ENCODE measurements around the gene EML1.

Gene EML1

GRCh38 chr14:99831303-99831702 is 38.1 kb downstream of the EML1 start:
- DNase-seq (ENCODE audit: low read depth), result no peak

GRCh38 chr14:99831903-99832685 is 38.9 kb downstream of the EML1 start:
- no peak for DNase-seq (ENCODE audit: low read depth)

GRCh38 chr14:99837822-99838221 is 44.6 kb downstream of the EML1 start:
- no peak for DNase-seq (ENCODE audit: low read depth)

- DNase-seq (ENCODE audit: low read depth), result no peak
Measured at GRCh38 chr14:99838639-99839134, 45.5 kb downstream of the EML1 start.

GRCh38 chr14:99839696-99840095 is 46.5 kb downstream of the EML1 start:
- no peak for DNase-seq (ENCODE audit: low read depth)

- DNase-seq (ENCODE audit: low read depth), result no peak
Measured at GRCh38 chr14:99840265-99840664, 47.1 kb downstream of the EML1 start.

- no peak for DNase-seq (ENCODE audit: low read depth)
Measured at GRCh38 chr14:99840774-99841305, 47.6 kb downstream of the EML1 start.

GRCh38 chr14:99841436-99842071 is 48.3 kb downstream of the EML1 start:
- DNase-seq (ENCODE audit: low read depth), result no peak

GRCh38 chr14:99842141-99842540 is 48.9 kb downstream of the EML1 start:
- no peak for DNase-seq (ENCODE audit: low read depth)

- no peak for DNase-seq (ENCODE audit: low read depth)
Measured at GRCh38 chr14:99846808-99847207, 53.6 kb downstream of the EML1 start.

GRCh38 chr14:99850709-99851108 is 57.5 kb downstream of the EML1 start:
- no peak for DNase-seq (ENCODE audit: low read depth)

GRCh38 chr14:99852578-99852977 is 59.4 kb downstream of the EML1 start:
- DNase-seq (ENCODE audit: low read depth), result no peak

GRCh38 chr14:99853206-99853605 is 60.0 kb downstream of the EML1 start:
- DNase-seq (ENCODE audit: low read depth), result no peak

- DNase-seq (ENCODE audit: low read depth), result no peak
Measured at GRCh38 chr14:99854831-99855230, 61.6 kb downstream of the EML1 start.

GRCh38 chr14:99855271-99855670 is 62.1 kb downstream of the EML1 start:
- no peak for DNase-seq (ENCODE audit: low read depth)

- no peak for DNase-seq (ENCODE audit: low read depth)
Measured at GRCh38 chr14:99857551-99857950, 64.3 kb downstream of the EML1 start.

- DNase-seq (ENCODE audit: low read depth), result no peak
Measured at GRCh38 chr14:99860219-99860618, 67.0 kb downstream of the EML1 start.

GRCh38 chr14:99862136-99862535 is 68.9 kb downstream of the EML1 start:
- DNase-seq (ENCODE audit: low read depth), result no peak

GRCh38 chr14:99863059-99863458 is 69.8 kb downstream of the EML1 start:
- DNase-seq (ENCODE audit: low read depth), result no peak

- no peak for DNase-seq (ENCODE audit: low read depth)
Measured at GRCh38 chr14:99865408-99865807, 72.2 kb downstream of the EML1 start.

- DNase-seq (ENCODE audit: low read depth), result no peak
Measured at GRCh38 chr14:99870617-99871016, 77.4 kb downstream of the EML1 start.

GRCh38 chr14:99871771-99872170 is 78.6 kb downstream of the EML1 start:
- no peak for DNase-seq (ENCODE audit: low read depth)

- DNase-seq (ENCODE audit: low read depth), result no peak
Measured at GRCh38 chr14:99872786-99873440, 79.7 kb downstream of the EML1 start.

Measured in activated T-cell treated with anti-CD3 and anti-CD28 coated beads for 48 hours (primary cell).